Measurements from ENCODE around the gene TEX44. TPM values are rescaled to one million over a fixed set of nuclear protein-coding genes. Genes with fewer than 3 reads are reported as not detected.

TEX44 gene
- total and polyA plus RNA-seq, 2 of the 13 experiments (the other 11 are each of a cell fraction or from before 2014, with no cell fraction given): not detected

DNA sequence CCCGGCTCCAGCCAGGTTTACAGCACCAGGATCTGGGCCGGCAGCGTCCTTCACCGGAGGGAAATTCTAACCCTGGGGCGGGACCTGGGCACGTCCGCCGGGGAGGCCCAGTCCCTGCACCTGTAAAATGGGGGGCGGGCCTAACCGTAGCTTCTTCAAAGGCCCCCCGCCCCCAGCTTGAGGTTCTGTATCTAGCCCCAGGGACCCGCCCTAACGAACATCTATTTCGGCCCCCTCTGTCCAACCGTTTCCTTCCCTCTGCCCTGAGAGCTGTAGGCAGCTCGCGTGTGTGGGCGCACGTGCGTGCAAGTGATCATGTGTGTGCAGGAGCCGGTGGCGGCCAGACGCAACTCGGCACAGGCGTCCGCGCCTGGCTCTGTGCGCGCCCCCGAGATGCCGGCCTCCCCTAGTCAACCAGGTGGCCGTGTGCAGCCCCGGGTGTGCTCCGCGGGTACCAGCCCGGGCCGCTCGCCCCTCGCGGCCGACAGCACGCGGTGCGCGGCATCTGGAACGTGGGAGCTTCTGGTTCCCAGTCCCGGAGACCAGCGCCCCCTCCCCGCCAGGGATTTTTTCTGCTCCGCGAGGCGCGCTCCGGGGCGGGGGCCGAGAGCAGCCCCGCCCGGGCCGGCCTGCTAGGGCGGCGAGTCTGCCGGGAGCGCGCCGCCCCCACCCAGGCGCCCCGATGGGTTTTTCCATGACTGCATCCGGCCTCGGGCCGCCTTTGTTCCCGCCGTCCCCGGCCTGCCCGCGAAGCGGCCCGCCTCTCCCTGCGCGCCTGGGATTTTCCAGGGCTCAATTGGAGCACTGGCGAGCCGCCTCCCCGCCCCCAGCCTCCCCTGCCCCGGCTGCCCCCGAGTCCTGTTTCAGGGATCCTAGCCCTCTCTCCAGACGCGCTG lies 21.2 kb downstream of the TEX44 start (continued):
- TF ChIP-seq MEIS1 (CRISPR knock-in tag; IDR thresholded peaks at IDR 0.05; ENCODE audit: borderline replicate concordance) (peak; percentile 74; the same call in 1 of the 2 replicates), TEAD3 (CRISPR knock-in tag; optimal IDR thresholded peaks at IDR 0.05; ENCODE audit: borderline replicate concordance) (peak; percentile 9), KAT7 (CRISPR knock-in tag; IDR thresholded peaks at IDR 0.05; ENCODE audit: borderline replicate concordance) (0 out of 2 replicates have a peak, but pooled peaks have one; percentile 63), ATF7 (IDR thresholded peaks at IDR 0.05) (no peak), ATF7 (CRISPR knock-in tag; IDR thresholded peaks at IDR 0.05) (peak; percentile 91; the same call in 1 of the 2 replicates), CHD4 (IDR thresholded peaks at IDR 0.05; ENCODE audit: borderline replicate concordance, low read length) (no peak), ZNF329 (CRISPR knock-in tag; IDR thresholded peaks at IDR 0.05; ENCODE audit: low read depth) (0 out of 2 replicates have a peak, but pooled peaks have one; percentile 29), ZBTB38 (CRISPR knock-in tag; IDR thresholded peaks at IDR 0.05) (peak; percentile 90; the same call in 1 of the 2 replicates), PAX8 (CRISPR knock-in tag; IDR thresholded peaks at IDR 0.05; ENCODE audit: borderline replicate concordance) (peak; percentile 90; the same call in 1 of the 2 replicates), SETDB1 (CRISPR knock-in tag; IDR thresholded peaks at IDR 0.05; ENCODE audit: borderline replicate concordance) (no peak), HMG20A (CRISPR knock-in tag; IDR thresholded peaks at IDR 0.05; ENCODE audit: borderline replicate concordance) (no peak), MATR3 (CRISPR knock-in tag; IDR thresholded peaks at IDR 0.05) (no peak), NR2F2 (IDR thresholded peaks at IDR 0.05; ENCODE audit: borderline replicate concordance, low read depth) (no peak), ZSCAN12 (CRISPR knock-in tag; IDR thresholded peaks at IDR 0.05) (peak; percentile 97)
- TF ChIP-seq, protein P1, sequence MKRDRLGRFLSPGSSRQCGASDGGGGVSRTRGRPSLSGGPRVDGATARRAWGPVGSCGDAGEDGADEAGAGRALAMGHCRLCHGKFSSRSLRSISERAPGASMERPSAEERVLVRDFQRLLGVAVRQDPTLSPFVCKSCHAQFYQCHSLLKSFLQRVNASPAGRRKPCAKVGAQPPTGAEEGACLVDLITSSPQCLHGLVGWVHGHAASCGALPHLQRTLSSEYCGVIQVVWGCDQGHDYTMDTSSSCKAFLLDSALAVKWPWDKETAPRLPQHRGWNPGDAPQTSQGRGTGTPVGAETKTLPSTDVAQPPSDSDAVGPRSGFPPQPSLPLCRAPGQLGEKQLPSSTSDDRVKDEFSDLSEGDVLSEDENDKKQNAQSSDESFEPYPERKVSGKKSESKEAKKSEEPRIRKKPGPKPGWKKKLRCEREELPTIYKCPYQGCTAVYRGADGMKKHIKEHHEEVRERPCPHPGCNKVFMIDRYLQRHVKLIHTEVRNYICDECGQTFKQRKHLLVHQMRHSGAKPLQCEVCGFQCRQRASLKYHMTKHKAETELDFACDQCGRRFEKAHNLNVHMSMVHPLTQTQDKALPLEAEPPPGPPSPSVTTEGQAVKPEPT (CRISPR knock-in tag; IDR thresholded peaks at IDR 0.05; ENCODE audit: low read depth): peak; percentile 80
- TF ChIP-seq, protein P2, sequence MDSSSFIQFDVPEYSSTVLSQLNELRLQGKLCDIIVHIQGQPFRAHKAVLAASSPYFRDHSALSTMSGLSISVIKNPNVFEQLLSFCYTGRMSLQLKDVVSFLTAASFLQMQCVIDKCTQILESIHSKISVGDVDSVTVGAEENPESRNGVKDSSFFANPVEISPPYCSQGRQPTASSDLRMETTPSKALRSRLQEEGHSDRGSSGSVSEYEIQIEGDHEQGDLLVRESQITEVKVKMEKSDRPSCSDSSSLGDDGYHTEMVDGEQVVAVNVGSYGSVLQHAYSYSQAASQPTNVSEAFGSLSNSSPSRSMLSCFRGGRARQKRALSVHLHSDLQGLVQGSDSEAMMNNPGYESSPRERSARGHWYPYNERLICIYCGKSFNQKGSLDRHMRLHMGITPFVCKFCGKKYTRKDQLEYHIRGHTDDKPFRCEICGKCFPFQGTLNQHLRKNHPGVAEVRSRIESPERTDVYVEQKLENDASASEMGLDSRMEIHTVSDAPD (CRISPR knock-in tag; IDR thresholded peaks at IDR 0.05): peak; percentile 45; the same call in 1 of the 2 replicates
- TF ChIP-seq, protein P3, sequence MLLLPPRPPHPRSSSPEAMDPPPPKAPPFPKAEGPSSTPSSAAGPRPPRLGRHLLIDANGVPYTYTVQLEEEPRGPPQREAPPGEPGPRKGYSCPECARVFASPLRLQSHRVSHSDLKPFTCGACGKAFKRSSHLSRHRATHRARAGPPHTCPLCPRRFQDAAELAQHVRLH (CRISPR knock-in tag; IDR thresholded peaks at IDR 0.05; ENCODE audit: borderline replicate concordance, low read depth): peak; percentile 91; the same call in 1 of the 2 replicates
- TF ChIP-seq, protein P4, sequence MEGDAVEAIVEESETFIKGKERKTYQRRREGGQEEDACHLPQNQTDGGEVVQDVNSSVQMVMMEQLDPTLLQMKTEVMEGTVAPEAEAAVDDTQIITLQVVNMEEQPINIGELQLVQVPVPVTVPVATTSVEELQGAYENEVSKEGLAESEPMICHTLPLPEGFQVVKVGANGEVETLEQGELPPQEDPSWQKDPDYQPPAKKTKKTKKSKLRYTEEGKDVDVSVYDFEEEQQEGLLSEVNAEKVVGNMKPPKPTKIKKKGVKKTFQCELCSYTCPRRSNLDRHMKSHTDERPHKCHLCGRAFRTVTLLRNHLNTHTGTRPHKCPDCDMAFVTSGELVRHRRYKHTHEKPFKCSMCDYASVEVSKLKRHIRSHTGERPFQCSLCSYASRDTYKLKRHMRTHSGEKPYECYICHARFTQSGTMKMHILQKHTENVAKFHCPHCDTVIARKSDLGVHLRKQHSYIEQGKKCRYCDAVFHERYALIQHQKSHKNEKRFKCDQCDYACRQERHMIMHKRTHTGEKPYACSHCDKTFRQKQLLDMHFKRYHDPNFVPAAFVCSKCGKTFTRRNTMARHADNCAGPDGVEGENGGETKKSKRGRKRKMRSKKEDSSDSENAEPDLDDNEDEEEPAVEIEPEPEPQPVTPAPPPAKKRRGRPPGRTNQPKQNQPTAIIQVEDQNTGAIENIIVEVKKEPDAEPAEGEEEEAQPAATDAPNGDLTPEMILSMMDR (CRISPR knock-in tag; IDR thresholded peaks at IDR 0.05): peak; percentile 66
- TF ChIP-seq, protein P5, sequence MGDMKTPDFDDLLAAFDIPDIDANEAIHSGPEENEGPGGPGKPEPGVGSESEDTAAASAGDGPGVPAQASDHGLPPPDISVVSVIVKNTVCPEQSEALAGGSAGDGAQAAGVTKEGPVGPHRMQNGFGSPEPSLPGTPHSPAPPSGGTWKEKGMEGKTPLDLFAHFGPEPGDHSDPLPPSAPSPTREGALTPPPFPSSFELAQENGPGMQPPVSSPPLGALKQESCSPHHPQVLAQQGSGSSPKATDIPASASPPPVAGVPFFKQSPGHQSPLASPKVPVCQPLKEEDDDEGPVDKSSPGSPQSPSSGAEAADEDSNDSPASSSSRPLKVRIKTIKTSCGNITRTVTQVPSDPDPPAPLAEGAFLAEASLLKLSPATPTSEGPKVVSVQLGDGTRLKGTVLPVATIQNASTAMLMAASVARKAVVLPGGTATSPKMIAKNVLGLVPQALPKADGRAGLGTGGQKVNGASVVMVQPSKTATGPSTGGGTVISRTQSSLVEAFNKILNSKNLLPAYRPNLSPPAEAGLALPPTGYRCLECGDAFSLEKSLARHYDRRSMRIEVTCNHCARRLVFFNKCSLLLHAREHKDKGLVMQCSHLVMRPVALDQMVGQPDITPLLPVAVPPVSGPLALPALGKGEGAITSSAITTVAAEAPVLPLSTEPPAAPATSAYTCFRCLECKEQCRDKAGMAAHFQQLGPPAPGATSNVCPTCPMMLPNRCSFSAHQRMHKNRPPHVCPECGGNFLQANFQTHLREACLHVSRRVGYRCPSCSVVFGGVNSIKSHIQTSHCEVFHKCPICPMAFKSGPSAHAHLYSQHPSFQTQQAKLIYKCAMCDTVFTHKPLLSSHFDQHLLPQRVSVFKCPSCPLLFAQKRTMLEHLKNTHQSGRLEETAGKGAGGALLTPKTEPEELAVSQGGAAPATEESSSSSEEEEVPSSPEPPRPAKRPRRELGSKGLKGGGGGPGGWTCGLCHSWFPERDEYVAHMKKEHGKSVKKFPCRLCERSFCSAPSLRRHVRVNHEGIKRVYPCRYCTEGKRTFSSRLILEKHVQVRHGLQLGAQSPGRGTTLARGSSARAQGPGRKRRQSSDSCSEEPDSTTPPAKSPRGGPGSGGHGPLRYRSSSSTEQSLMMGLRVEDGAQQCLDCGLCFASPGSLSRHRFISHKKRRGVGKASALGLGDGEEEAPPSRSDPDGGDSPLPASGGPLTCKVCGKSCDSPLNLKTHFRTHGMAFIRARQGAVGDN (CRISPR knock-in tag; IDR thresholded peaks at IDR 0.05): peak; percentile 96
